Measurements from ENCODE around the gene FCSK. TPM values are rescaled to one million over a fixed set of nuclear protein-coding genes. Genes with fewer than 3 reads are reported as not detected.
A peak's percentile ranks its signal among the peaks of the same experiment; 100 is the strongest.
"Not testable (repeated sequence)": the region's sequence is repeated elsewhere in the genome, so short reads cannot be mapped to it uniquely, and the experiment has no call there.

The FCSK gene
- total RNA-seq = 38.0 TPM

- DNase-seq (ENCODE audit: low spot score) = peak; percentile 61
Observed at GRCh38 chr16:70454222-70455034, at the start of gene FCSK. TSS of gene FCSK (plus strand) at chr16:70454595. CDS start at chr16:70463191, 8,596 bp downstream.

- not testable (repeated sequence) for DNase-seq (ENCODE audit: low spot score)
Observed at GRCh38 chr16:70406104-70406503, 48.3 kb upstream of the FCSK start.

GRCh38 chr16:70407811-70408274, 46.6 kb upstream of the FCSK start:
- no peak for DNase-seq (ENCODE audit: low spot score)

GRCh38 chr16:70410734-70411133, 43.7 kb upstream of the FCSK start:
- no peak for DNase-seq (ENCODE audit: low spot score)

GRCh38 chr16:70412385-70412784, 42.0 kb upstream of the FCSK start:
- no peak for DNase-seq (ENCODE audit: low spot score)

GRCh38 chr16:70413572-70413971, 40.8 kb upstream of the FCSK start:
- not testable (repeated sequence) for DNase-seq (ENCODE audit: low spot score)

GRCh38 chr16:70416748-70417616, 37.4 kb upstream of the FCSK start:
- DNase-seq (ENCODE audit: low spot score) = no peak

- DNase-seq (ENCODE audit: low spot score) = no peak
Observed at GRCh38 chr16:70417661-70418060, 36.7 kb upstream of the FCSK start.

- DNase-seq (ENCODE audit: low spot score) = no peak
Observed at GRCh38 chr16:70418274-70418992, 36.0 kb upstream of the FCSK start.

- DNase-seq (ENCODE audit: low spot score) = no peak
Observed at GRCh38 chr16:70418993-70419318, 35.4 kb upstream of the FCSK start.

- DNase-seq (ENCODE audit: low spot score) = no peak
Observed at GRCh38 chr16:70419384-70420327, 34.7 kb upstream of the FCSK start.

- DNase-seq (ENCODE audit: low spot score) = no peak
Observed at GRCh38 chr16:70421014-70421413, 33.4 kb upstream of the FCSK start.

GRCh38 chr16:70421473-70422311, 32.7 kb upstream of the FCSK start:
- DNase-seq (ENCODE audit: low spot score) = no peak

GRCh38 chr16:70422543-70422942, 31.9 kb upstream of the FCSK start:
- DNase-seq (ENCODE audit: low spot score) = no peak

- DNase-seq (ENCODE audit: low spot score) = no peak
Observed at GRCh38 chr16:70427786-70428177, 26.6 kb upstream of the FCSK start.

- DNase-seq (ENCODE audit: low spot score) = peak; percentile 85
Observed at GRCh38 chr16:70428178-70428998, 26.0 kb upstream of the FCSK start.

- no peak for DNase-seq (ENCODE audit: low spot score)
Observed at GRCh38 chr16:70429888-70430666, 24.3 kb upstream of the FCSK start.
